Dermis lymphatic vessel endothelial cell (primary cell): ENCODE measurements around the gene DMRTC2. TPM values are rescaled to one million over a fixed set of nuclear protein-coding genes. Genes with fewer than 3 reads are reported as not detected.

ENCODE experiments used
- total RNA-seq: library from RNA; depleted of rRNA; stranded (reverse); fragments of >200 nt; gene quantifications from 2 replicates; pipeline ENCODE4 v1.2.1, GENCODE V29; 2014

The DMRTC2 gene
- total RNA-seq = not detected in 2 replicates

DNA sequence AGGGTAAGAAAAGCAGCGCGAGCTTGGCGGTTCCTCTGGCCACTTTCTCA lies at the start of gene DMRTC2:
Gene DMRTC2, plus strand, starts transcription at position 42 of the 50 bp plus-strand sequence. CDS start 2,387 bp downstream, outside the sequence.

DNA sequence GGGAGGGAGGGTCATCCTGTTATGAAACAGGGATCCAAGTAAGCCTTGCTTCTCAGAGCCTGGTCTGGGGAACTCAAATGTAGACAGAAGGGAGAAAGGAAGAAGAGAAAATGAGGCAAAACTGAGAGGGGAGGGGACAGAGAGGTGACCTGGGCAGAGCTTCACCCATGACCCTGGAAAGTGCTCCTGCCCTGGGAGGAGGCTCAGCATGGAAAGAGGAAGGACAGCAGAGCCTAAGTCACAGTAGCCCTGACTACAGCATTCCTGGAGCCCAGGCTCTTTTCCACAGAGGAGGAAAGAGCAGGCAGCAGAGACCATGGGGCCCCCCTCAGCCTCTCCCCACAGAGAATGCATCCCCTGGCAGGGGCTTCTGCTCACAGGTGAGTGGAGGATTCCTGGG lies 48.5 kb upstream of the DMRTC2 start, which contains the start of gene CEACAM3:
Gene CEACAM3, plus strand, starts transcription at position 226 of the 400 bp plus-strand sequence. Its CDS starts 91 bp downstream, at position 317.

DNA sequence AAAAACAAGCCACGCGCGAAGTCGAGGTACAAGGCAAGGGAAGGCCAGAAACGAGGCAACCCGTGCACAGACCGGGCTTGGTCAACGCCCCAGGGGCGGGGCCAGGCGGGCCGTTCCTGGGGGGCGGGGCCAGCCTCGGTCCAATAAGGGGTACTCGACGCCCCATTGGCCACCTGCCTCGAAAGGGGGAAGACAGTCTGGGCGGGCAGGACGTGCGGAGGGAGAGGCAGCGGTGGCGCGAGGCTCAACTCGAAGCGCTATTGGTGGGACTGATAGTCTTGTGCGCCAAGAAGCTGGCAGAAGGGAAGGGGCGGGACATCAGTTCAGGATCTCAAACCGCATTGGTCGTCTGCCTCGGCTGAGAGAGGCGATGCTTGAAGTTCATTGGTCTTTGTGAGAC lies 241 bp upstream of the DMRTC2 start, which contains the start of gene LYPD4:
Gene LYPD4, minus strand, starts transcription at position 83 of the 400 bp plus-strand sequence. CDS start 5,398 bp downstream, outside the sequence.

DNA sequence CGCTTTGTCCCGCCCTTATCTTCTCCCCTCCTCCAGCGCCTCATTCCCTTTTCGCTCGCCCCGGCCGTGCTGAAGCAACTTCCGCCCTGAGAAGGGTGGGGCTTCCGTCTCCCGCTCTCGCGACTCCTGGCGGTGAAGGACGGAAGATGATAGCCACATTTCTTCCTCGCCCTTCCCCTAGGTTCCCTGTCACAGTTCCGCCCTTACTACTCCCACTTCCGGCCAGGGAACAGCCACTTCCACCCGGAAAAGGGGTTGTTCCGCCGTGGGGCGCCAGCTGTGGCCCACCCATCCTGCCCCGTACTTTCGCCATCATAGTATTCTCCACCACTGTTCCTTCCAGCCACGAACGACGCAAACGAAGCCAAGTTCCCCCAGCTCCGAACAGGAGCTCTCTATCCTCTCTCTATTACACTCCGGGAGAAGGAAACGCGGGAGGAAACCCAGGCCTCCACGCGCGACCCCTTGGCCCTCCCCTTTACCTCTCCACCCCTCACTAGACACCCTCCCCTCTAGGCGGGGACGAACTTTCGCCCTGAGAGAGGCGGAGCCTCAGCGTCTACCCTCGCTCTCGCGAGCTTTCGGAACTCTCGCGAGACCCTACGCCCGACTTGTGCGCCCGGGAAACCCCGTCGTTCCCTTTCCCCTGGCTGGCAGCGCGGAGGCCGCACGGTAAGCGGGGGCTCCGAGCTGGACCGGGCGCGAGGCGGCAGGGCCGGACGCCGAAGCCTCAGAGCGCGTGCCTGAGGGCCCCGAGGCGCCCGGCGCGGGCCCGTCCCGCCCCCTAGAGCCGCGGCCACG lies 15.0 kb downstream of the DMRTC2 start, which contains the start of gene RPS19:
Gene RPS19, plus strand, starts transcription at position 638 of the 801 bp plus-strand sequence. CDS start 520 bp downstream, outside the sequence.

DNA sequence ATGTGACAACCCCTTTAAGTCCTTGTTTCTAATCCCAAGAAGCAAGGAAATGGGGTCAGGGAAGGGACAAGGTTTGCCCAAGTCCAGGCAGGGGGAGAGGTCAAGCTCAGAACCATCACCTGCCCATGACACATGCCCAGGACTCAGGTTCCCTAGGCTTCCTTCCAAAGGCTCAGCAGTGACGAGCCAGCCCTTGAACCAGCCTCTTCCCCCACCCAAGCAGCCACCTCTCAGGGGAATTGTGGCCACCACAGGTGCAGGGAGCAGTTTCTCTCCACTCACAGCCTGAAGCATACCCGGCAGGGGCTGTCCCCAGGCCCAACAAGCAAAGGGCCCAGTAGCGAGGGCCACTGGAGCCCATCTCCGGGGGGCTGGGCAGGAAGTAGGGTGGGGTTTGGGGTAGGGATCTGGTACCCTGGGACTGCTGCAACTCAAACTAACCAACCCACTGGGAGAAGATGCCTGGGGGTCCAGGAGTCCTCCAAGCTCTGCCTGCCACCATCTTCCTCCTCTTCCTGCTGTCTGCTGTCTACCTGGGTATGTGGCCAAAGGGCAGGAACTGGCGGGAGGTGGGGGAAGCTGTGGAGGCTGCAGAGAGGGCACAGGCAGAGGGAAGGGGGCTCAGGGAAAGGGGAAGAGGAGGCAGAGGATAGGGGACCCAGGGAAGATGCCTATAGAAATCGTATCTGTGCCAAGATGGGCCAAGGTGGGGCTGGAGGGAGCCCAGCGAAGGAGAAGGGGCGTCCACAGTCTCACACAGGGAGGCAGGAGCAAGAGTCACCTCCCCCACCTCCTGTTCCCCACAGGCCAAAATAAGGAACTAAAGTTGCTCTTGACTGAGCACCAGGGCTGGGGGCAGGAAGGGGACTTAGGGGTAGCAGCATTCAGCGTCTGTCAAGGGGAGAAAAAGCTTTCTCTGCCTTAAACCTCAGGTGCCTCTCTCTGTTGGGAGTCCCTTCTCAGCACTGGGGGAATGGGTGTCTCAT lies 32.3 kb downstream of the DMRTC2 start, which contains the start of gene CD79A:
Gene CD79A, plus strand, starts transcription at position 433 of the 986 bp plus-strand sequence. Its CDS starts 26 bp downstream, at position 459.

DNA sequence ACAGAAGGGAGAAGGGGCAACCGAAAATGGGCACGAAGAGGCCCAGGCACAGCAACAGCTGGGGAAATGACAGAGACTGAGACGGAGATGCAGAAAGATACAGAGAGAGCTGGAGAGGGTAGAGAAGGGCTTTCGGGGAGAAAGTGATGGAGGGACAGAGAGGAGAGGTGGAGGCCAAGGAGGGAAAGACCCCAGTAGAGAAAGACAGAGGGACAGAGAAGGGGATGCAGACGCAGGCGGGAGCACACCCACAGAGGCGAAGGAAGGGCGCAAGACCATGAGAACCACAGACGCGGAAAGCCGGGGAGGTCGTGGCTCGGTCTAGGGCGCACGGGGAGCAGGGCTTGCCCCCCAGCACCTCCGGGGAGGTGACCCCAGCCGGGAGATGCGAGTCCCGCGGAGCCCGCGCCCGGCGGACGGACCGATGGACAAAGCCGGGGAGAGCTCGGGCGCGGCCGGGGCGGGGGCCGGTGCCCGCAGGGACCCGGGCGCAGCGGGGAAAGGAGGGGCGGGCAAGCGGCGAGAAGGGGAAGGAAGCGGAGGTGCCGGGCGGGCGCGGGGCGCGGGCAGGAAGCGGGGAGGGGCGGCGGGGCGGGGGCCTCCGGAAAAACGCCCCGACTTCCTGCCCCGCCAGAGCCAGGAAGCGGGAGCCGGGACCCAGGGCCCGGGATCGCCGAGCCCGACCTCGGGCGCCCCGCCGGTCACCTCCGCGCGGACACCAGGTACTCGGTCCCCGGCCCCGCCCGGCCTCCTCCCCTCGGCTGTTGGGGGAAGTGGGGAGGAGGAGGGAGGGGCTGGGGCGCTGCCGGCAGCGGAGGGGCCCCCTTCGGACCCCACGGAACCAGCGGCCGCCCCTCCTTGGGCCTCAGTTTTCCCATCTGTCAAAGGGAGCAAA lies 38.0 kb downstream of the DMRTC2 start, which contains the start of gene ARHGEF1:
Gene ARHGEF1, plus strand, starts transcription at position 617 of the 895 bp plus-strand sequence. CDS start 4,899 bp downstream, outside the sequence.

Other genes with a start within 250 kb of the DMRTC2 start
- not detected in 2 replicates for gene CEACAM4, start 218.0 kb upstream of the DMRTC2 start, total RNA-seq
- 0.33 and 1.9 TPM in 2 replicates for gene CEACAM7, start 156.8 kb upstream of the DMRTC2 start, total RNA-seq
- gene CEACAM5, start 136.4 kb upstream of the DMRTC2 start, total RNA-seq = not detected in 2 replicates
- gene CEACAM6, start 89.5 kb upstream of the DMRTC2 start, total RNA-seq = not detected in 2 replicates
- not detected in 2 replicates for gene CEACAM3, start 48.5 kb upstream of the DMRTC2 start, total RNA-seq
- gene LYPD4, start 359 bp upstream of the DMRTC2 start, total RNA-seq = not detected in 2 replicates
- gene RPS19, start 15.2 kb downstream of the DMRTC2 start, total RNA-seq = 493 and 1,059 TPM in 2 replicates
- 0.09 and 0.11 TPM in 2 replicates for gene CD79A, start 32.2 kb downstream of the DMRTC2 start, total RNA-seq
- gene ARHGEF1, start 38.1 kb downstream of the DMRTC2 start, total RNA-seq = 31.5 and 34.1 TPM in 2 replicates
- not detected in 2 replicates for gene ERFL, start 83.4 kb downstream of the DMRTC2 start, total RNA-seq
- gene RABAC1, start 114.3 kb downstream of the DMRTC2 start, total RNA-seq = 86.5 and 158 TPM in 2 replicates
- gene ATP1A3, start 149.2 kb downstream of the DMRTC2 start, total RNA-seq = not detected in 2 replicates
- not detected in 2 replicates for gene GRIK5, start 225.2 kb downstream of the DMRTC2 start, total RNA-seq
- gene ZNF574, start 231.1 kb downstream of the DMRTC2 start, total RNA-seq = 8.2 and 9.7 TPM in 2 replicates